ENCODE data around the gene KLHDC7A. TPM values are rescaled to one million over a fixed set of nuclear protein-coding genes. Genes with fewer than 3 reads are reported as not detected.

Gene KLHDC7A
- total RNA-seq, 1 donor from 2014 or later: not detected

DNA sequence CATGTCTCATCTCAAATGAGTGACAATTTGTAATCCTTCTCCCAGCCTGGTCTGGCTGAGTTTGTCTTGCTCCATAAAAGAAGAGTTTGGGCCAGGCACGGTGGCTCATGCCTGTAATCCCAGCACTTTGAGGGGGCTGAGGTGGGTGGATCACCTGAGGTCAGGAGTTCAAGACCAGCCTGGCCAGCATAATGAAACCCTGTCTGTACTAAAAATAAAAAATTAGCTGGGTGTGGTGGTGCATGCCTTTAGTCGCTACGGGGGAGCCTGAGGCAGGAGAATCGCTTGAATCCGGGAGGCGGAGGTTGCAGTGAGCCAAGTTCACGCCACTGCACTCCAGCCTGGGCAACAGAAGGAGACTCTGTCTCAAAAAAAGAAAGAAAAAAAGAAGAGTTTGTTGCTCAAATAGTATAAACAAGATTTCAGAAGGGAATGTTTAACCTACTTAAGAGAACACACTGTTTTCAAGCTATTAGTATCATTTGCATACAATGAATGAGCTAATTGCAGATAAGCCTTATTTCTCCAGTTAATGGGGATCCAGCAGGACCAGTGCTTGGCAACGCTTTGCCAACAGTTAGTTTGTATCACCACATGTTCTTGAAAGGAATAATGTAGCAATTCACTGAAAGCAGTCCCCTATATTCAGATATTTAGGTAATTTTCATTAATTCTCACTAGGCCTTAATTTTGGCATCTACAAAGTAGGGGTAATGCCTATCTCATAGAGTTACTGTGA is 15.9 kb downstream of the KLHDC7A start:
- intact Hi-C loops (cut with micrococcal nuclease): no loop called here
- ATAC-seq: no peak

GRCh38 chr1:18501833-18502232 is 21.1 kb downstream of the KLHDC7A start:
- DNase-seq: no peak
- ATAC-seq: no peak
- intact Hi-C loops (cut with micrococcal nuclease): loop anchor here (10.0 kb wide), 1 partner anchor 1357 kb away; no protein-coding TSS in a partner anchor

More for the DNA sequence above, 15.9 kb downstream of the KLHDC7A start:
- no peak for DNase-seq

DNA sequence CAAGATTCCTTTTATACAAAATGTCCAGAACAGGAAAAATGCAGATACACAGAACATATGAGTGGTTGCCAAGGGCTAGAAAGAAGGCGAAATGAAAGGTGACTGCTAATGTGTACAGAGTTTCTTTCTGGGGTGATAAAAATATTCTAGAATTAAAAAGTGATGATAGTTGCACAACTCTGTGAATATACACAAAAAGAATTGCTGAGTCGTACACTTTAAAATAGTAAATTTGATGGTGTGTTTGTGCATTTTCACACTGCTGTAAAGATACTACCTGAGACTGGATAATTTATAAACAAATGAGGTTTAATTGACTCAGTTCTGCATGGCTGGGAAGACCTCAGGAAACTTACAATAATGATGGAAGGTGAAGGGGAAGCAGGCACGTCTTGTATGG is 23.9 kb downstream of the KLHDC7A start:
- ATAC-seq (no peak), DNase-seq (no peak)
- intact Hi-C loops (cut with micrococcal nuclease): loop anchor here (10.0 kb wide), 1 partner anchor 1360 kb away; no protein-coding TSS in a partner anchor

GRCh38 chr1:18505666-18506065 is 24.9 kb downstream of the KLHDC7A start:
- DNase-seq (no peak), ATAC-seq (no peak)
- intact Hi-C loops (cut with micrococcal nuclease): loop anchor here (10.0 kb wide), 1 partner anchor 1361 kb away; no protein-coding TSS in a partner anchor

- intact Hi-C loops (cut with micrococcal nuclease): loop anchor here (10.0 kb wide), 1 partner anchor 1363 kb away; no protein-coding TSS in a partner anchor
- DNase-seq: no peak
- no peak for ATAC-seq
These were observed 27.4 kb downstream of the KLHDC7A start for GRCh38 chr1:18508084-18508483.

- ATAC-seq (no peak), DNase-seq (no peak)
- intact Hi-C loops (cut with micrococcal nuclease): no loop called here
These were observed 30.6 kb downstream of the KLHDC7A start for GRCh38 chr1:18511149-18511873.

GRCh38 chr1:18511874-18512150 is 31.1 kb downstream of the KLHDC7A start:
- intact Hi-C loops (cut with micrococcal nuclease): no loop called here
- no peak for DNase-seq
- ATAC-seq: no peak

DNA sequence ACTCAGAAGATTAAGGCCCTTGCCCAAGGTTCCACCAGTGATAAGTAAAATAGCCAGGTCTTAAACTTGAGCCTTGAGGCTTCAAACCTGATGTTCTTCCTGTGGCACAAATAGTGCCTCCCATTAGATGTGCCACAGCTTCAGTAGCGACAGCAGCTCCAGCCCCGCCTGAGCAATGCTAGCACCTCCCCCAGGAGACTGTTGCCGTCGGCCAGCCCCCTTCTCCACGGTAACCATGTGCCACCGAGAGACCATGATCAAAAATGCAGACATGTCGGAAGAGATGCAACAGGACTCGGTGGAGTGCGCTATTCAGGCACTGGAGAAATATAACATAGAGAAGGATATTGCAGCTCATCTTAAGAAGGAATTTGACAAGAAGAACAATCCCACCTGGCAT is 32.2 kb downstream of the KLHDC7A start:
- intact Hi-C loops (cut with micrococcal nuclease): no loop called here
- ATAC-seq (no peak), DNase-seq (no peak)

DNA sequence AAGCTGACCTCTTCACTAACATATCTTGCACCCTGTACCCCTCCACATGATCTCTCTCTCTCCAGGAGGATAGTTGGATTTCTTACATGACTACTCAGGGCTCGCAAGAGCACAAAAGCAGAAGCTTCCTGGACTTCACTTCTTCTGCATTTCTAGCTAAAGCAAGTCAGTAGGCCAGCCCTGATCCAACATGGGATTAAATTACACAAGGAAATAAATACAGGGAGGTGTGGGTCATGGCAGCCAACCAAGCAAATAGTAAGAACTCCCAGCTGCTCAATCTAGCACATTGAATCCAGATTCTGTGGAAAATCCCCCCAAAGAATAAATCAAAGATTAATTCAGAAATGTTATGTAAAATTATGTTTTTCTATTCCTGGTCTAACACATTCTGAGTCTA is 33.3 kb downstream of the KLHDC7A start:
- DNase-seq (no peak), ATAC-seq (no peak)
- intact Hi-C loops (cut with micrococcal nuclease): no loop called here

GRCh38 chr1:18515120-18515667 is 34.5 kb downstream of the KLHDC7A start:
- ATAC-seq (no peak), DNase-seq (no peak)
- intact Hi-C loops (cut with micrococcal nuclease): no loop called here

GRCh38 chr1:18516473-18516872 is 35.7 kb downstream of the KLHDC7A start:
- ATAC-seq (no peak), DNase-seq (no peak)
- intact Hi-C loops (cut with micrococcal nuclease): no loop called here

DNA sequence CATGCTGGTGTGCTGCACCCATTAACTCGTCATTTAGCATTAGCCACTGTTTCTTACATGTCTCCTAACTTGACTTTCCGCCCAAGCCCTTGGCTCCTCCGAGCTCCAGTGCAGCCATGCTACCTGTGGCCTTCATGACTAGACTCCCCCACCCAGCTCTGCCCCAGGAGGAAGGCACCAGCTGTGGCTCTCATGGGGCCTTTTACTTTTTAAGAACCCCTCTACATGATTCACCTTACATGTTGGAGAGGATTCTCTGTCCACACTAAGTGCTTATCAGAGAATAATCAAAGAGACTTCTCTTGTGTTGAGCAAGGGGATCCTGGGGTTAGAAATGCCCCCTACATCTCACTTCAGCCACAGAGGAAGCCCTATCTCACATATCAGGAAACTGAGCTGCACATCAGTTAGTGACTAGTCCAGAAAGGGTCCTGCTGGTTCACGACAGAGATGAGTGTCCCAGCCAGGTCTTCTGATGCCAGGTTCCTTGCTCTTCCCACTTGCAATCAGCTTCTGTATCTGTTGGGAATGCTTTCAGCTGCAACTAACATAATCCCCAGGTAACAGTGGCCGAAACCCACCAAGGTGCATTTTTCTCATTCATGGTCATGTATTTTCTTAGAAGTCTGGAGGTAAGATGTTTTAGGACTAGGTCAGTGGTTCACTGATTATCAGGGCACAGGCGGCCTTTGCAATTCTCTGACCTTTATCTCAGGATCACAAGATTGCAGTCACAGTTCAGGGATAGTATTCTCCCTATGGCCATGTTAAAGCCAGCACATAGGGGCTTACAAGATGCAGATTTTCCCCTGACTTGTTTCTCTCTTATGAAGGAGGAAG is 45.9 kb downstream of the KLHDC7A start:
- ATAC-seq (no peak), DNase-seq (no peak)
- intact Hi-C loops (cut with micrococcal nuclease): no loop called here

DNA sequence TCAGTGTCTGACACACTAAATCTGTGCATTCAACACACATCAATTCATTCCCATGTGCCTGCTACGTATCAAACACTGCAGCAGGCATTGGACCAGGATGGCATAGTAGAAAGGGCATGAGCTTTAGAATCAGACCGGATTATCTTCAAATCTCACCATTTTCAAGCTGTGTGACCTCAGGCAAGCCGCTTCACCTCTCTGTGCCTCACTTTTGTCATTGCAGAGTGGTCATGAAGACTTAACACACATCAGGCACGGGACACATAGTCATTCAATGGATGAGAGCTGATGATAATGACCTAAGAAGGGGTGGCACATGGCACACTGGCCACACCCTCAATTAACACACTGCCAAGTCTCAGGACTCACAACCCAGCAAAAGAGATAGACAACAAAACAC is 46.8 kb downstream of the KLHDC7A start:
- intact Hi-C loops (cut with micrococcal nuclease): no loop called here
- DNase-seq: no peak
- ATAC-seq: no peak

DNA sequence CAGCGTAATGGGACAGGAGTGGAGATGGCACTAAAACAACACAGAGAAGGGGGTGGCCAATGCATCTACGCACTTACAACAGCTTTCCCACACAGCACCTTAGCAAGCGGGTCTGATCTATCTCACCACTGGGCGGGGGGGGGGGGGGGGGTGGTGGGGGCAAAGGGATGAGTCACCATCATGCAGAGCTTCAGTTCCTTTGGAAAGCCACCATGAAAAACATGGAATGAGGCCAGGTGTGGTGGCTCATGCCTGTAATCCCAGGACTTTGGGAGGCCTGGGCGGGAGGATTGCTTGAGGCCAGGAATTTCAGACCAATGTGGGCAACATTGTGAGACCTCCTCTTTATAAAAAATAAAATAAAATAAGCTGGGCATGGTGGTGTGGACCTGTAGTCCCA is 47.2 kb downstream of the KLHDC7A start:
- DNase-seq (no peak), ATAC-seq (no peak)
- intact Hi-C loops (cut with micrococcal nuclease): no loop called here

DNA sequence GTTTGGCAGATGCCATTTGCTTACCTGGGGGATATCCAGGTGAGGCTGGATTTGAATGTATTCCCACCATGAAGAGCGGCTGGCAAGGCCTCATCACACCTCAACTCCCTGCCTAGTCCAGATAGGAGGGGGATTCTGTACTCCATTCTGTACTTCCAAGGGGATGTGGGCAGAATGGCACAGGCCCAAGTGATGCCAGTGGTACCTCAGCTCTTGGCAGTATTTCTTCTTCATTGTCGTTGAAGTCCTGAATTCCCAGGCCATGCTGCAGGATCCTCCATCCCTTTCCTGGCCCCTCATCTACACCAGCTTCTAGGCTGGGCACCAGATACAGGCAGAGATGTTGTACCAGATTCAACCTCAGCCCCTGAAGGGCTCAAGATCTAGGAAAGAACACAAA is 47.9 kb downstream of the KLHDC7A start:
- intact Hi-C loops (cut with micrococcal nuclease): no loop called here
- ATAC-seq (no peak), DNase-seq (no peak)

DNA sequence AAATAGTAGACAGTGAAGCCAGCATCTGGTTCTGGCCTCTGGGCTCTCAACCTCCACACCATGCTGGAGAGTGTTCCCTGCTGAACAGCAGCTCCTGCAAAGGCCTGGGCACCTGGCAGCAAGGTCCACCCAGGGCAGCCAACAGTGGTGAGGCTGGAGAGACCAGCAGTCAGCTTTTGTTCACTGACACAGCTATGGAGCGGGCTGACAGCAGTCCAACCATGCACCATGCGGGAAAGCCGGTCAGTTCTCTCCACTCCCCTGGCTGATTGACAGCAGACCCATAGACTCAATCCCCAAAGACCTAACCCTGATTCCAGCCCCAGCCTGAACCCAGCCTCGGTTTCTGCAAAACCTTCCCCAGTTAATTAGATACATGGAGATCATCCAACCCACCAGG is 49.0 kb downstream of the KLHDC7A start:
- ATAC-seq (no peak), DNase-seq (no peak)
- intact Hi-C loops (cut with micrococcal nuclease): no loop called here

GRCh38 chr1:18530587-18531502 is 50.1 kb downstream of the KLHDC7A start:
- ATAC-seq: no peak
- intact Hi-C loops (cut with micrococcal nuclease): no loop called here
- DNase-seq: no peak

GRCh38 chr1:18531503-18531845 is 50.7 kb downstream of the KLHDC7A start:
- intact Hi-C loops (cut with micrococcal nuclease): no loop called here
- DNase-seq (no peak), ATAC-seq (no peak)

Data from left ventricle myocardium superior (tissue), 1 donor.